ENCODE measurements around the gene LRWD1. TPM values are rescaled to one million over a fixed set of nuclear protein-coding genes. Genes with fewer than 3 reads are reported as not detected.
"Not testable (repeated sequence)": the region's sequence is repeated elsewhere in the genome, so short reads cannot be mapped to it uniquely, and the experiment has no call there.

Gene LRWD1
- polyA plus RNA-seq, 1 donor from 2014 or later, result 13.4 TPM

DNA sequence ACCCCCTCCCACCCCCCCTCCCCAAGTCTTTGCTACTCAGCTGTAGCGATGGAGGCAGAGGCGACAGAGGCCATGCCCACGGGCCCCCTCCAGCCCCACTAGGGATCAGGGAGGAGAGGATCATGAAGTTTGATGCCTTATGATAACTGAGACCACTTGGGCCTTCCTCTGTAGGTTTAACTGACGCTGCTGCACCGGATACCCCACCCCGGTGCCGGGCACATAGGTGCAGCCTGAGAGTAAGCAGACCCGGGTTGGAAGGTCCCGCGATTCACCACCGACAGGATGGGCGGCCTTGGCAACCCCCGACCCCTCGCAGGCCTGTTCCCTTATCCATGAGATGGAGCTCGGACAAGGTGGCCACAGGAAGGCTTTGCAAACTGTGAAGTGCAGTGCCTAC is 29.2 kb downstream of the LRWD1 start:
- H3K4me3 Mint-ChIP-seq, H3K9me3 Mint-ChIP-seq, H3K36me3 Mint-ChIP-seq, H3K27ac Mint-ChIP-seq, H3K27me3 Mint-ChIP-seq, H3K4me1 Mint-ChIP-seq: not testable (repeated sequence)

DNA sequence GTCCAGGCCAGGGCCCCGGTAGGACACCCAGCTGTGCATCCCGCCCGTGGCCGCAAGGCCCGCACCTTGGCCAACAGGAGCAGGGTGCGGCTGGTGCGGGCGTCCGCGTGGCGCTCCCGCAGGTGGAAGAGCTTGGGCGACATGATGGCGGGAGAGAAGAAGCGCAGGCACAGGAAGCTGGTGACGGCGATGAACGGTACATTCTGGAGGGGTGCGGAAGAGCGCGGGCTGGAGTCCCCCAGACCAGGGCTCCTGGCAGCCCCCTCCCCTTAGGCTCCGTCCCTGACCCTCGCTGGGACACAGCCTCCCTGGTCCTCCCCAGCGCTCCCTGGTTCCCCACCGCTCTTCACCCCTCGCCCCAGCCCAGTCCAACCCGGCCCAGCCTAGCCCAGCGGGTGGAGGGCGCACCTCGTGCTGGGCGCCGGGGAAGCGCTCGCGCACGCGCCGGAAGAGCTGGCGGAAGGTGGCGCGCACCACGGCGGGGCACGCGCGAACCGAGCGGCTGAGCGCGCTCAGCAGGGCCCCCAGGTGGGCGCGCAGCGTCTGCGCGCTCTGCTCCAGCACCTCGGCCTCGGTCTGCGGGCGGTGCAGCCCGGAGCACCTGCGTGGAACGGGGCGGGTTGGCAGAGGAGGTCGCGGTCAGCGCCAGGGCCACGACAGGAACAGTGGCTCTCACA is 29.8 kb downstream of the LRWD1 start:
- H3K36me3 Mint-ChIP-seq, H3K4me1 Mint-ChIP-seq, H3K27ac Mint-ChIP-seq, H3K4me3 Mint-ChIP-seq, H3K27me3 Mint-ChIP-seq, H3K9me3 Mint-ChIP-seq: not testable (repeated sequence)

DNA sequence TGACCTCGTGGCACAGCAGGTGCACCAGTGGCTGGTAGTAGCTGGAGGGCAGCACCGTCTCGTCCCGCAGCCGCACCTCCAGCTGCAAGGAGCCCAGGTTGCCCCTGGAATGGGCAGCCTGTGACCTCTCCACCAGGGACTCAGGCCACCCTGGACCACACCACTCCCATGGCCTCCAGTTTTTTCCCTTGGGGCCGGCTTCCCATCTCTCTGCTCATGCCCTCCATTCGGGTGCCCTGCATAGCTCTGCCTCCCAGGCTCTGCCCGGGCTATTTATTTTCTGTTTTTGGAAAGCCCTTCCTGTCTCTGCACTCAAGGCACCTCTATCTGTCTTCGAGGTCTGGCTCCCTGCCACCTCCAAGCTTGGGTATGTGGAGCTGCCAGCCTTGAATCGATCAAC is 32.1 kb downstream of the LRWD1 start:
- H3K27me3 Mint-ChIP-seq, H3K9me3 Mint-ChIP-seq, H3K27ac Mint-ChIP-seq, H3K4me3 Mint-ChIP-seq, H3K4me1 Mint-ChIP-seq, H3K36me3 Mint-ChIP-seq: not testable (repeated sequence)

DNA sequence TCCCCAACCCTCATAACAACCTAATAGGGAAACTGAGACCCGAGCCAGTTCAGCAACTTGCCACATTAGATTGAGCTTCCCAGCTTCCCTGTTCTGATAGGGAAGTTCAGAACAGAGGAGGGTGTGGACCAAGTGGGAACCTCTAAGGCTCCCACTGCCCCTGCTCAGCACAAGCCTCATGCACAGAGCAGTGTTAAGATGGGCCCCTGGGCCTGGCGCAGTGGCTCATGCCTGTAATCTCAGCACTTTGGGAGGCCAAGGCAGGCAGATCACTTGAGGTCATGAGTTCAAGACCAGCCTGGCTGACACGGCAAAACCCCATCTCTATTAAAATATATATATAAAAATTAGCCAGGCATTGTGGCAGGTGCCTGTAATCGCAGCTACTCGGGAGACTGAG is 32.5 kb downstream of the LRWD1 start:
- H3K36me3 Mint-ChIP-seq, H3K4me3 Mint-ChIP-seq, H3K4me1 Mint-ChIP-seq, H3K9me3 Mint-ChIP-seq, H3K27ac Mint-ChIP-seq, H3K27me3 Mint-ChIP-seq: not testable (repeated sequence)

DNA sequence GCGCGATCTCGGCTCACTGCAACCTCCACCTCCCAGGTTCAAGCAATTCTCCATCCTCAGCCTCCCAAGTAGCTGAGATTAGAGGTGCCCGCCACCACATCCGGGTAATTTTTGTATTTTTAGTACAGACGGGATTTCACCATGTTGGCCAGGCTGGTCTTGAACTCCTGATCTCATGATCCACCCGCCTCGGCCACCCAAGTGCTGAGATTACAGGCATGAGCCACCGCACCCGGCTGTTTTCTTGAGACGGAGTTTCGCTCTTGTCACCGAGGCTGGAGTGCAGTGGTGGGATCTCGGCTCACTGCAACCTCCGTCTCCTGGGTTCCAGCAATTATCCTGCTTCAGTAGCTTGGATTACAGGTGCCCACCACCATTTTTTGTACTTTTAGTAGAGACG is 33.5 kb downstream of the LRWD1 start:
- not testable (repeated sequence) for H3K4me3 Mint-ChIP-seq, H3K27ac Mint-ChIP-seq, H3K27me3 Mint-ChIP-seq, H3K36me3 Mint-ChIP-seq, H3K9me3 Mint-ChIP-seq, H3K4me1 Mint-ChIP-seq

DNA sequence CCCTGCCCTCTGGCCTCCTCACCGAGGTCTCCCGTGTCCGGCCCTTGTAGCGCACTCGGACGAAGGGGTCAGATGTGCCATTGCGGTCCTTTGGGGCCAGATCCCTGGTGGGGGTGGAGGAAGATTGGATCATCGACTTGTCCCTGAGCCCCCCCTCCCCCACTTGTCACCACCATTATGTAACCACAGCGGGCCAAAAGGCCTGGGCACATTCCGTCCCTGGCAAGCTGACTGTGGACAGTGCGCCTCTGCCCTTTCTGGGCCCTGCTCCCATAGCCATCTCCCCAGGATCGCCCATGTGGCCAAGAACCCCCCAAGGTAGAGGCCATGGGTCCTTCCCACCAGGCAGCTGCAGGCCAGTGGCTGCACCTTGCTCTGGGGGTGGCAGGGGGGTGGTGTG is 38.4 kb downstream of the LRWD1 start:
- H3K36me3 Mint-ChIP-seq, H3K27ac Mint-ChIP-seq, H3K9me3 Mint-ChIP-seq, H3K4me1 Mint-ChIP-seq, H3K4me3 Mint-ChIP-seq, H3K27me3 Mint-ChIP-seq: not testable (repeated sequence)

DNA sequence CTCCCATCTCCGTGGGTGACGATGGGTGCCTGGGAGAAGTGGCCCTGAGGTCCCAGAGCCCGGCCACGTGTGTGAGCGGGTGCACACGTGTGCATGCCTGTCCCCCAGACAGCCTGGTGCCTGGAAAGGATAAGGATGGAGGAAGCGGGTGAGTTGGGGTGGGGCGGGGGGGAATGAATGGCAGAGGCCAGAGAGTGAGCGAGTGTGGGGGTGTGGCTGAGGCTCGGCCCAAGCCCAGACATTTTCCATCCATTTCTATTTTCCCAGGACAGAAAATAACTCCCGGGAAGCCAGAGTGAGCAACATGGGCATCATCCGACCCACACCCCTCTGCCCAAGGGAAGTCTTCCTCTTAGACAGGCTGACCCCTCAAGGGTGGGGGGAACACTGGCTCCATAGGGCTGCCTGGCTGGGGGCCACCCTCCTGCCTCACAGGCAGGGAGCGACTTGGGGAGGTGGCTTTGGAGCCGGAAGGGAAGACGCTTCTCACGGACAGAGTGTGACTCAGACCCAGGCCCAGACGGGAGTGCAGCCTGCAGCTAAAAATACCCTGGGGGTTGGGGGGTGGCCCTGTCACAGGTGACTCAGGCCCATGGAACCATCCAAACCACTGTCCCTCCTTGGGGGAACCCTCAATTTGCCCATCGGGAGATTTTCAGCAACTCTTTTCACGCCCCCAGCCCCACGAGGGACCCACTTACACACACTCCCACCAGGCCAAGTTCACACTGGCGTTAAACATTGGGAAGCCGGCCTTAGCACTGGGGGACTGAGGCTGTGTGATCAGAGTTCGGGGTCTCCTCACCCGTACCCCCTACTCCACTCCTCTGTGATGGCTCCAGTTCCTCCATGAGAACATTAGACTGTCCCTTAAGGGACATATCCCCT is 40.8 kb downstream of the LRWD1 start:
- H3K9me3 Mint-ChIP-seq, H3K27ac Mint-ChIP-seq, H3K4me3 Mint-ChIP-seq, H3K27me3 Mint-ChIP-seq, H3K4me1 Mint-ChIP-seq, H3K36me3 Mint-ChIP-seq: not testable (repeated sequence)

DNA sequence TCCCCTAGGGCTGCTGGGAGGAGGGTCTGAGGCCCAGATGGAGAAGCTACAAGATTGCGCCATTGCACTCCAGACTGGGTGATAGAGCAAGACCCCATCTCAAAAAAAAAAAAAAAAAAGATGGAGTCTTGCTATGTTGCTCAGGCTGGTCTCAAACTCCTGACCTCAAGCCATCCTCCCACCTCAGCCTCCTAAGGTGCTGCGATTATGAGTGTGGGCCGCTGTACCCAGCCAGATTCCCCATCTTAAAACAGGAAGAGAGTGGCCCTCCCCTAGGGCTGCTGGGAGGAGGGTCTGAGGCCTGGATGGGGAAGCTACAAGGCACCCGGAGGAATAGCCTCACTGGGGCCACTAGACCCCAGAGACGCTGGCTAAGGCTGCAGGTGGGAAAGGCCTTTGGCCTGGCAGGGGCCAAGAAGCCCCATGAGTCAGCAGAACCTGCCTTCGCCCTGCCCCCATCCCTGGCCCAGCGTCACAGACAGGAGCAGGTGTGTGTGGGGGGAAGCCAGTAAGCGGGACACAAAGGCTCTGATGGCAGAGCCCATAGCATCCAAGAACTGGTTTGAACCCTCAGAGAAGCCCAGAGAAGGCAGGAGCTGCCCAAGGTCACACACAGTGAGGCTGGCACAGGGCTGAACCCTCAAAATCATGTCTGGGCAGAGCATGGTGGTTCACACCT is 42.8 kb downstream of the LRWD1 start:
- H3K9me3 Mint-ChIP-seq, H3K27ac Mint-ChIP-seq, H3K27me3 Mint-ChIP-seq, H3K4me3 Mint-ChIP-seq, H3K36me3 Mint-ChIP-seq, H3K4me1 Mint-ChIP-seq: not testable (repeated sequence)

DNA sequence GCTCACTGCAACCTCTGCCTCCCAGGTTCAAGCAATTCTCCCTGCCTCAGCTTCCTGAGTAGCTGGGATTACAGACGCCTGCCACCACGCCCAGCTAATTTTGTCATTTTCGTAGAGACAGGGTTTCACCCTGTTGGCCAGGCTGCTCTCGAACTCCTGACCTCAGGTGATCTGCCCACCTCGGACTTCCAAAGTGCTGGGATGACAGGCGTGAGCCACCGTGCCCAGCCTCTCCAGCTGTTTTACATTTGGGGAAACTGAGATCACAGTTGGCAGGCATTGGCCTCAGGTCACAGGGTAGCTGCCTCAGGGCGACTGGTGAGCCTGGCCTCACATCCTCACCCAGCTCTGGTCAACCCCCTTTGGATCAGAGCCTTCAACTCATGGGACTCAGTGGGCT is 45.8 kb downstream of the LRWD1 start:
- not testable (repeated sequence) for H3K4me3 Mint-ChIP-seq, H3K9me3 Mint-ChIP-seq, H3K4me1 Mint-ChIP-seq, H3K27ac Mint-ChIP-seq, H3K27me3 Mint-ChIP-seq, H3K36me3 Mint-ChIP-seq

DNA sequence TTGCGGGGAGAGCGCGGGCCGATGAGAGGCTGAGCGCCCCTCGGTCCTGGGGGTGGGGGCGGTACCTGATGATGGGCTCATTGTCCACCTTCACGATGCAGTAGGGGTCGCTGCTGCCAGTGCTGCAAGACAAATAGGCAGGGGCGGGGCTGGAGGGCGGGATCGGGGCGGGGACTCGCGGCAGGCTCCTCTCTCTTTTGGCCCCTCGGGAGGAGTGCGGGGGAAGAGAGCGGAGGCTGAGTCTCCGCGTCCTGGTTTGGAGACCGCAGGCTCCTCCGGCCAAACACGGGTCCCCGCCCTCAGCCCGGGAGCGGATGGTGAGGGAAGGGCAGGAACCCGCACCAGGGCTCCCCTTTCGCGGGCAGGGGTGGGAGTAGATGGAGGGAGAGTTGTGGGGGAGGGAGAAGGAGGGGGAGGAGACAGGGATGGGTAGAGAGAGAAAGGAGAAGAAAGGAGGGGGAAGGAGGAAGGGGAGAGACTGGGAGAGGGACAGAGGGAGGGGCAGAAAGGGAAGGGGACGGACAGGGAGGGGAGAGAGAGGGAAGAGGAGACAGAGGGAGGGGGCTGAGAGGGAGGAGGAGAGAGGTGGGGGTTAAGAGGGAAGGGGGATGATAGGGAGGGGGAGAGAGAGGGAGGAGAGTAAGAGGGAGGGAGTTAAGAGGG is 47.2 kb downstream of the LRWD1 start:
- not testable (repeated sequence) for H3K9me3 Mint-ChIP-seq, H3K27me3 Mint-ChIP-seq, H3K4me3 Mint-ChIP-seq

DNA sequence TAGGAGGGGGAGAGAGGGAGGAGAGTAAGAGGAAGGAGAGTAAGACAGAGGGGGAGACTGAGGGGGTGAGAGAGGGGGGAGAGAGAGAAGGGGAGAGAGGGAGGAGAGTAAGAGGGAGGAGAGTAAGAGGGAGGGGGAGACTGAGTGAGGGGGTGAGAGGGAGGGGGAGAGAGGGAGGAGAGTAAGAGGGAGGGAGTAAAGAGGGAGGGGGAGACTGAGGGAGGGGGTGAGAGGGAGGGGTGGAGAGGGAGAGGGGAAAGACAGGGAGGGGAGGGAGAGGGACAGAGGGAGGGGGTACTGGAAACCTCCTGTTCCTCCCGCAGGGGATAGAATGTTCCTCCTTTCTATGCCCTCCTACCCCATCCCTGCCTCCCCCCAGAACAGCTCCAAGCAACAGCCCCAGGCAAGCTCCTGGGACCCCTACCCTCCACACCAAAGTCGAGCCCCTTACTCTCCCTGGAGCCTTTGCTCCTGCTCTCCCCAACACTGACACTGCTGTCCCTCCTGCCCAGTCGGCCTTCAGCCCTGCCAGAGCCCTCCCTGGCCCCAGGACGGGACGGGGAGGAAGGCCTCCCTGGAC is 47.9 kb downstream of the LRWD1 start:
- H3K36me3 Mint-ChIP-seq, H3K4me1 Mint-ChIP-seq, H3K9me3 Mint-ChIP-seq, H3K27ac Mint-ChIP-seq, H3K27me3 Mint-ChIP-seq: not testable (repeated sequence)
- H3K4me3 Mint-ChIP-seq, result peak overlapping the region in 1 of 4 donors; percentile 65

More for the DNA sequence above, 47.2 kb downstream of the LRWD1 start:
- not testable (repeated sequence) for H3K36me3 Mint-ChIP-seq, H3K4me1 Mint-ChIP-seq, H3K27ac Mint-ChIP-seq

DNA sequence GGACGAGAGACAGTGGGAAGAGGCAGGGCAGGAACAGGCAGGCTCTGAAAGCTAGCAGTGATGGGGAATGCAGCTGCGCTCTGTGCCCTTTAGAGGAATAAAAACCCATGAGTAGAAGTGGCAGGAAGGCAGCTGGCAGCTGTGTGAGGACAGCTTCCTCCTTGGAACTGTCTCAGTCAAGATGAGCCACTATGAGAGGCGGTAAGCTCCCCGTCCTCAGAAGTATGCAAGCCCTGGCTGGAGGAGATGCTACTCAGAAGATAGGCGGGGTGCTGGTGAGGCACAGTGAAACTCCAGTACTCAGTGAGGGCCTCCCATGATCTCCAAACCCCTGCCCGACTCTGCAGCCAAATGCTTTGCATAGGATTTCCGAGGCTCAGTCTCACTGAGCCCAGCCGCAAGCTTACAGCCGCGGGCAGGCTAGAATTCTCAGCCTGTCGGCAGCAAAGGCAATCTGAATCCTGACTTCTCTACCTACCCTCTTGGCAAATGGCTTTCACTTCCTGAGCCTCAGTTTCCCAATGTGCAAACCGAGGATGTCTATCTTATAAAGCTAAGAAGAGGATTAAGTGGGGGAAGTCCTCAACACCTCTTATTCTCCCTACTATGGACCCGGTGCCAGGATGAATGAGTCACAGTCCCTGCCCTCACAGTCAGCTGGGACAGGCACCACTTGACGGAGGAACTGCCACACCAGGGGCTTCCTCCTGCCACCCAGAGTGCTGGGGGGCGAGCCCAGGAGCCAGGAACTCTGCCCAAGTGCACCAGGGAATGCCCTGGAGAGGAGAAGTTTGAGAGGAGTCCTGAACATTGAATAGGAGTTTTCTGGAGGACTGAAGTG is 50.3 kb downstream of the LRWD1 start:
- H3K9me3 Mint-ChIP-seq, H3K4me1 Mint-ChIP-seq, H3K27me3 Mint-ChIP-seq, H3K27ac Mint-ChIP-seq, H3K36me3 Mint-ChIP-seq, H3K4me3 Mint-ChIP-seq: not testable (repeated sequence)

DNA sequence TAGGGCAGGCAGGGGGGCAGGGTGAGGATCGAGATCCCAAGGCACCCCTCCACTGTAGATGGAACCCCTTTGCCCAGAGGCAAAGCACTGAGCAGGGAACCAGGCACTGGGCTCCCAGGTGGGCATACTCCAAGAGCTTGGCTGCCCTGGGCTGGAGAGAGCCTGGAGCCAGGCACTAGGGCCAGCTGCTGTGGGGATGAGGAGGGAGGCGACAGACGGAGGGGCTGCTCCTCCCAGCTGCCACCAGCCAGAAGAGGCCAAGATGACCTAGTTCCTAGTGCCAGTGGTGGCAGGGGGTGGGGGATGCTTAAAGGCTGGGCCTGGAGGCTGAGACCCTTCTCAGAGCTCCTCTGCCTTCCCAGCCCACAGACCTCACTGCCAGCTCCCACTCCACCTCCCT is 51.1 kb downstream of the LRWD1 start:
- not testable (repeated sequence) for H3K36me3 Mint-ChIP-seq, H3K4me1 Mint-ChIP-seq, H3K9me3 Mint-ChIP-seq, H3K4me3 Mint-ChIP-seq, H3K27ac Mint-ChIP-seq, H3K27me3 Mint-ChIP-seq

DNA sequence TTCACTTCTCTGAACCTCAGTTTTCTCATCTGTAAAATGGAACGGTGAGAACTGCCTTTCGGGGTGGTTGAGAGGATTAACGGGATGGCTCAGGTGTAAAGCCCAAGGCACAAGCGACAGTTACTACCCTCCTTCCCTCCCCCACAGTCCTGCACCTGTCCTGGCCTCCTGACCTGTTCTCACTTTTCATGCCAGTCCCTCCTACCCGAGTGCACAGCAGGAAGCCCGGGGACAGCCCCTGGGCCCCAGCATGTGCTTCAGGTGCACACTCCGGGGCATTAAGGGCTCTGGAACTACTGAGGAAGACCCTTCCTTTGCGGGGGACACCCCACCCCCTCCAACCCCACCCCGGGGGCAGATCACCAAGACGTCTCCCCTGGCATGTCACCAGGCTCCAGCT is 52.2 kb downstream of the LRWD1 start:
- not testable (repeated sequence) for H3K27me3 Mint-ChIP-seq, H3K9me3 Mint-ChIP-seq, H3K4me3 Mint-ChIP-seq, H3K4me1 Mint-ChIP-seq, H3K36me3 Mint-ChIP-seq, H3K27ac Mint-ChIP-seq

Data from IgD-negative memory B cell (primary cell).